ENCODE data around the gene METTL16. TPM values are rescaled to one million over a fixed set of nuclear protein-coding genes. Genes with fewer than 3 reads are reported as not detected.
A peak's percentile ranks its signal among the peaks of the same experiment; 100 is the strongest.

The METTL16 gene
- polyA plus RNA-seq, 1 of the 3 experiments (the other 2 are of a cell fraction), result 8.1 TPM

DNA sequence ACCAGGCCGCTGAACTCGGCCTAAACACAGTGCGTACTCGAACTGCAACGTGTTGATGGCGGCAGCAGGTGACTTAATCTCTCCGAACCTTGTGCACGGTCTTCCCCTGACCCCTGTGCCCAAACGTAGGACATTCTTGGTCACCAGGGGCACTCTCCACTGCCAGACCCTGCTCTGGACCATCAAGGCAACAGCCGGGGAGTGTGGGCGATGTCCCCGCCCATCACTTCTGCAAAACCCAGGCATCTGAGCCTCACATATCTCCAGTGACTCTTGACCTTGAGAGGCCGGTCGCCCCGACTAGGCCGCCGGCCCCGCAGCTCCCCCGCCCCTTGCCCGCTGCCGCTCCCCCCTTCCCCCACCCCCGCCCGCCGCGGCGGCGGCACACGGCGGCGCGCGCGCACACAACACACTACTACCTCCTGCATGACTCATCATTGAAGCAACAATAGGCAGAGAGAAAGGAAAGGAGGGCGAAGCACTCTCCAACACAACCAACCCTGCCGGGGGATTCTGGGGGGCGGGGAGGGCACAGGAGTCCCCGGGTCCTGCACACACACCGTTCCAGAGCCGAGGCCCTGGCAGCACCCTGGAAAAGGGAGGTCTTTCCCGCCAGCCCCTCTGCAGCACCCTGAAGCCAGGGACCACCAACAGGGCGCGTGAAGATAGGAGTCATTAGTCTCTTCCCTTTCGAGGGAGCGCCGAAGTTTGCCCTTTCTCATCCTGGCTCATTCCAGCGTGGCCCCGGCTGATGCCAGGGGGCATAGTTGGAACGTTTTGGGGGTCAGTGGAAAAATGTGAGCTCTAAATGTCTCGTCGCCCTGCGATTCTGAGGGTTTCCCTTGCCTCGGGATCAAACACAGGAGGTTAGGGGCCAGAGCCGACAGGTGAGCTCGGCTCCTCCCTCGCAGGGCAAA lies 112.8 kb downstream of the METTL16 start:
- ChIA-PET POLR2A (interaction anchor here (0.6 to 1.9 kb wide), 4 partner anchors 14 to 102 kb away, joined by 3 to 4 read pairs (median 3); partner anchors contain the start of gene TSR1), CTCF (interaction anchor here (0.6 to 27.8 kb wide), 5 partner anchors 15 to 358 kb away, joined by 3 to 654 read pairs (median 3); no protein-coding TSS in a partner anchor)
- no peak overlapping the region for H2AFZ ChIP-seq (ENCODE audit: low read depth)
- no peaks in the 10 kb centered on the region for H3K36me3 ChIP-seq (replicated peaks in 1 of 2; ENCODE audit: control insufficient read depth in 1 of 2, insufficient read depth in 2 of 2, low read length in 1 of 2)
- peaks cover 12% of the 10 kb centered on the region; the same call in 1 of the 2 replicates for H4K20me1 ChIP-seq (ENCODE audit: insufficient read depth)
- H3K9ac ChIP-seq, result peak overlapping the region; percentile 99
- no peaks in the 10 kb centered on the region for H3K9me3 ChIP-seq
- H3K79me2 ChIP-seq (ENCODE audit: insufficient read depth), result peaks cover 54% of the 10 kb centered on the region
- peaks cover 34% of the 10 kb centered on the region for H3F3A ChIP-seq (replicated peaks; ENCODE audit: insufficient read depth)
- peak; percentile 59 for DNase-seq
- H3K4me1 ChIP-seq (ENCODE audit: control insufficient read depth in 1 of 2, insufficient read depth in 2 of 2, low read depth in 1 of 2, low read length in 1 of 2), result peaks cover 38 to 57% of the 10 kb centered on the region in 2 experiments
- no peaks in the 10 kb centered on the region for H3K27me3 ChIP-seq (ENCODE audit: insufficient read depth)
- peak overlapping the region; percentile 99 for H3K4me3 ChIP-seq (ENCODE audit: low read depth in 2 of 2, low read length in 1 of 2)
- H3K9me2 ChIP-seq, result no peaks in the 10 kb centered on the region
- WGBS (ENCODE audit: low lambda C conversion rate), result 17% methylated on average over 38 of the region's 55 CpGs
- H3K4me2 ChIP-seq, result peak overlapping the region; percentile 98
- H3K27ac ChIP-seq (ENCODE audit: low read depth in 2 of 2, low read length in 1 of 2), result peak overlapping the region; percentile 97 to 100
- TF ChIP-seq RAD21 (IDR thresholded peaks at IDR 0.05; ENCODE audit: low read length), result no peak
- no peak for TF ChIP-seq CTCF (IDR thresholded peaks at IDR 0.05)
- TF ChIP-seq USF2 (IDR thresholded peaks at IDR 0.05; ENCODE audit: borderline replicate concordance, low read depth, low read length), result no peak
- TF ChIP-seq FOSL2 (IDR thresholded peaks at IDR 0.05; ENCODE audit: borderline replicate concordance, low read depth), result peak; percentile 84; the same call in 1 of the 2 replicates
- no peak for TF ChIP-seq GATA2 (CRISPR knock-in tag; IDR thresholded peaks at IDR 0.05)
- TF ChIP-seq TEAD4 (IDR thresholded peaks at IDR 0.05; ENCODE audit: borderline replicate concordance, insufficient read depth), result no peak
- TF ChIP-seq GABPA (IDR thresholded peaks at IDR 0.05; ENCODE audit: low read depth), result no peak
- TF ChIP-seq TCF12 (IDR thresholded peaks at IDR 0.05), result no peak
- TF ChIP-seq RXRA (IDR thresholded peaks at IDR 0.05; ENCODE audit: borderline replicate concordance, low read depth), result no peak
- TF ChIP-seq SMC3 (IDR thresholded peaks at IDR 0.05; ENCODE audit: low read depth, low read length), result no peak
- no peak; the same call in 1 of the 2 replicates for TF ChIP-seq POLR2AphosphoS5 (IDR thresholded peaks at IDR 0.05; ENCODE audit: low read depth, low read length)
- TF ChIP-seq RFX5 (IDR thresholded peaks at IDR 0.05; ENCODE audit: low read length), result no peak
- TF ChIP-seq, protein P1, sequence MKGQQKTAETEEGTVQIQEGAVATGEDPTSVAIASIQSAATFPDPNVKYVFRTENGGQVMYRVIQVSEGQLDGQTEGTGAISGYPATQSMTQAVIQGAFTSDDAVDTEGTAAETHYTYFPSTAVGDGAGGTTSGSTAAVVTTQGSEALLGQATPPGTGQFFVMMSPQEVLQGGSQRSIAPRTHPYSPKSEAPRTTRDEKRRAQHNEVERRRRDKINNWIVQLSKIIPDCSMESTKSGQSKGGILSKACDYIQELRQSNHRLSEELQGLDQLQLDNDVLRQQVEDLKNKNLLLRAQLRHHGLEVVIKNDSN (IDR thresholded peaks at IDR 0.05; ENCODE audit: borderline replicate concordance, low read depth), result no peak
- TF ChIP-seq, protein P2, sequence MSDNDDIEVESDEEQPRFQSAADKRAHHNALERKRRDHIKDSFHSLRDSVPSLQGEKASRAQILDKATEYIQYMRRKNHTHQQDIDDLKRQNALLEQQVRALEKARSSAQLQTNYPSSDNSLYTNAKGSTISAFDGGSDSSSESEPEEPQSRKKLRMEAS (IDR thresholded peaks at IDR 0.05; ENCODE audit: low read depth), result no peak; the same call in 1 of the 2 replicates
- no peak for TF ChIP-seq EZH2phosphoT487 (IDR thresholded peaks at IDR 0.05; ENCODE audit: borderline replicate concordance, low read depth)
- no peak for TF ChIP-seq YY1 (IDR thresholded peaks at IDR 0.05; ENCODE audit: low read depth)
- TF ChIP-seq FOXM1 (IDR thresholded peaks at IDR 0.05; ENCODE audit: low read depth), result no peak
- TF ChIP-seq, protein P3, sequence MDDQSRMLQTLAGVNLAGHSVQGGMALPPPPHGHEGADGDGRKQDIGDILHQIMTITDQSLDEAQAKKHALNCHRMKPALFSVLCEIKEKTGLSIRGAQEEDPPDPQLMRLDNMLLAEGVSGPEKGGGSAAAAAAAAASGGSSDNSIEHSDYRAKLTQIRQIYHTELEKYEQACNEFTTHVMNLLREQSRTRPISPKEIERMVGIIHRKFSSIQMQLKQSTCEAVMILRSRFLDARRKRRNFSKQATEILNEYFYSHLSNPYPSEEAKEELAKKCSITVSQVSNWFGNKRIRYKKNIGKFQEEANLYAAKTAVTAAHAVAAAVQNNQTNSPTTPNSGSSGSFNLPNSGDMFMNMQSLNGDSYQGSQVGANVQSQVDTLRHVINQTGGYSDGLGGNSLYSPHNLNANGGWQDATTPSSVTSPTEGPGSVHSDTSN (IDR thresholded peaks at IDR 0.05), result no peak
- TF ChIP-seq ELF1 (IDR thresholded peaks at IDR 0.05), result no peak
- no peak for TF ChIP-seq FOXJ3 (CRISPR knock-in tag; IDR thresholded peaks at IDR 0.05)
- TF ChIP-seq NFIC (IDR thresholded peaks at IDR 0.05; ENCODE audit: borderline replicate concordance), result no peak
- TF ChIP-seq EP300 (IDR thresholded peaks at IDR 0.05; ENCODE audit: borderline replicate concordance in 1 of 2, low read depth in 1 of 2, low read length in 1 of 2), result peak in 1 of 2 experiments; percentile 14; a peak in 1 of 4 replicates
- TF ChIP-seq TAF1 (IDR thresholded peaks at IDR 0.05; ENCODE audit: borderline replicate concordance, low read depth, low read length), result peak; percentile 46; the same call in 1 of the 2 replicates
- TF ChIP-seq MXI1 (IDR thresholded peaks at IDR 0.05; ENCODE audit: low read depth, low read length), result 0 out of 2 replicates have a peak, but pooled peaks have one; percentile 15
- TF ChIP-seq NRF1 (IDR thresholded peaks at IDR 0.05; ENCODE audit: low read depth, low read length), result peak; percentile 32; the same call in 1 of the 2 replicates
- TF ChIP-seq, protein P4, sequence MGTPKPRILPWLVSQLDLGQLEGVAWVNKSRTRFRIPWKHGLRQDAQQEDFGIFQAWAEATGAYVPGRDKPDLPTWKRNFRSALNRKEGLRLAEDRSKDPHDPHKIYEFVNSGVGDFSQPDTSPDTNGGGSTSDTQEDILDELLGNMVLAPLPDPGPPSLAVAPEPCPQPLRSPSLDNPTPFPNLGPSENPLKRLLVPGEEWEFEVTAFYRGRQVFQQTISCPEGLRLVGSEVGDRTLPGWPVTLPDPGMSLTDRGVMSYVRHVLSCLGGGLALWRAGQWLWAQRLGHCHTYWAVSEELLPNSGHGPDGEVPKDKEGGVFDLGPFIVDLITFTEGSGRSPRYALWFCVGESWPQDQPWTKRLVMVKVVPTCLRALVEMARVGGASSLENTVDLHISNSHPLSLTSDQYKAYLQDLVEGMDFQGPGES (IDR thresholded peaks at IDR 0.05; ENCODE audit: low read depth, low read length), result no peak

Data from SK-N-SH (cell line).